GM12873 (cell line): ENCODE measurements around the gene EVL.

ENCODE experiments used
- CTCF ChIP-seq: IDR thresholded peaks from 2 replicates; pipeline ENCODE4 v1.5.1; 2012; ENCODE audit warnings: low read depth, mild to moderate bottlenecking, moderate library complexity, low read length, control low read depth; ENCODE audit not compliant: insufficient read depth; ENCODE audit errors: missing control alignments

EVL gene

GRCh38 chr14:100116134-100116533, 50.9 kb downstream of the EVL start:
- no peak for TF ChIP-seq CTCF

GRCh38 chr14:100117026-100117425, 51.8 kb downstream of the EVL start:
- TF ChIP-seq CTCF: no peak

DNA sequence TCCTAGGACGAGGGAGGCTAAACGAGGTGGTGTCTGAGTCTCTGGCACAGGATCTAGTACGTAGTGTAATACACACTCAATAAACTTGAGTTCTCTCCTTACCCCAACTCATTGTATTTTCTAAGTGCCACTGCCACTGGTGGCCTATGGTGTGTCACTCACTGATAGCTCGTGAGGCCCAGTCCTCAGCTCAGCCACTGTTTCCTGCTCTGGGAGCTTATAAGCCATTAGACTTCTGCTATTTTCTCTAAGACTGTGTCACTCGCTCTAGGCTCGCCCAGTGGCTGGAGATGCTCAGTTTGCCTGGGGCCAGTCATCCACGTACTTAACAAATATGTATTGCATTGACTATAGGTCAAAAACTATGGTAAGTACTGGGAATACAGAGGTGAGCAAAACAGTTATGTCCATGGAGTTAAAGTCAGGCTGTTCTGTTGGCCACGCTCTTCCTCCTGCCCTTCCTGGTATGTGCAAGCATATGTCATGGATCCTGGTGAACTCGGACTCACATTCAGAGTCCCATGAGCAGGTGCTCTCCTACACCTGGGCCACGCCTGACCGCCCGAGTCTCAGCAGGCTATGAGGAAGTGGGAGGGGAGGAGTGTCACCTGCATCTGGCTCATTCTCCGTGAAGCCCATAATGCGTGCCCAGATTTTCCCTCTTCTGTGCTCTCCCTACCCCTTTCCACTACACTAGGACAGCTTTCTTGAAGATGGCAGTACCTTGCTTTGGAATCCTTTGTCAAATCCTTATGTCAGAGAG, 52.6 kb downstream of the EVL start:
- no peak for TF ChIP-seq CTCF

DNA sequence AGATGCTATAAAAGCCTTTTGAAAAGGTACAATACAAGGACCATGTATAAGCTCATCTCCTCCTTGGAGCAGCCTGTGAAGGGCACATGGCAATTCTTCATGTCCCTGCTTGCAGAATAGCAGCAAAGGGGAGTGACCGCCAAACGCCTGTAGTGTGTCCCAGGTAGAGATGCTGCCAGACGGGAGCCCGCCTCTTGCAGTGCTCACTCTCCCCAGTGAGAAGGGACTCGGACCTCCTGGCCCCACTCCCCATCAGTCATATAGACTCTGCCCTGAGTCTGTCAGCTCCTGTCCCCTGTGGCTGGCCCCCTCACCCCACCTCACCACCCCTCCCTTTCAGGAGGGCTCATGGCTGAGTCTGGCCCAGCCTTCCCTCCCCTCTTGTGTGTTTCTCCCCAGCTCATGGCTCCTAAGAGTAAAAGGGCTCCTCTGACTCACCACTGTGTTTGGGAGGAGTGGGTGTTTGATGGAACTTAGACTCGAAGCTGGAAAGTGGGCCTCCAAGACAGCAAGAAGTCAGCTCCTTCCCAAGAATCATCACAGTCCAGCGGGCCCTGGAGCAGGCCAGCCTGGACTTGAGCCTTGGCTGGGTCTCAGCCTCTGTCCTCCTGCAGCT, 53.3 kb downstream of the EVL start:
- TF ChIP-seq CTCF: no peak

DNA sequence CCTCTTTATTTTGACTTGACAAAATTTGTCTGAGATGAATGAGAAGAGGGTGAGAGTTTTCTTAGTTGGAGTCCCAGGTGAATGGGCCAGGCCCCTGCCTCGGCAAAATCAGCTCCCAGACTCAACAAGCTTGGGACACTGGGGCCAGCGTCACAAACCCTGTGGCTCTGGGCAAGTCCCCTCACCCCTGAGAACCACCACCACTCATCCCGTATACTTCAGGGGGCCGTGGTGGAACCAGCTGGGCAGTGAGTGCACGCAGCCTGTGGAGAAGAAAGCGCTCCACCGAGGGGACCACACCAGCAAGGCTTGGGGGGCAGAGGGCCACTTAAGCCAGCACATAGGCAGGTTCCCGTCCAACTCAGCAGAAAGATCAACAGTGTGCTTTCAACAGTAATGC, 54.0 kb downstream of the EVL start:
- TF ChIP-seq CTCF: no peak

- no peak for TF ChIP-seq CTCF
Measured at GRCh38 chr14:100120522-100121269, 55.5 kb downstream of the EVL start.
